ENCODE results near the gene SNX30.

DNA sequence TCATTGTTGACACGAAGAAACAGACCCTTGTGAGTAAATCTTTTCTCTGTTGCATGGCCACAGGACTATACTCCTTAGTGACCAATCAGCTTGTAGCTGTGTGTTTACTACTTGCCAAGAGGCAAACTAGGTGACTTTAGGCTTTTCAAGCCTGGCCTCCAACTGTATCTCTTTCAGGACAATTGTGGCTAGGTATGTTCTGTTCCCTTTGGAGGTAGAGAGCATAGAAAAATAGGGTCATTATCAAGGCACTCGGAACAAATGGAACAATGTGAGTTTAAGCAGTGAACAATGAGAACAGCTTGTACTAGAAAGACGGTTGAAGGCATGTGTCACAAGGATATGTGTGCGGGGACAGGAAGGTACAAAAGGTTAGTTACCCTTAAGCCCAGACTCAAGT lies 92.0 kb downstream of the SNX30 start:
- TF ChIP-seq CTCF (tag by site-specific recombination; IDR thresholded peaks at IDR 0.05) (no peak), ZNF433 (tag by site-specific recombination; IDR thresholded peaks at IDR 0.05; ENCODE audit: low read depth) (no peak), ZNF24 (tag by site-specific recombination; IDR thresholded peaks at IDR 0.05) (no peak), TCF7L2 (IDR thresholded peaks at IDR 0.05; ENCODE audit: borderline replicate concordance, low read depth, low read length) (no peak), YY1 (tag by site-specific recombination; IDR thresholded peaks at IDR 0.05) (no peak), ZNF239 (tag by site-specific recombination; IDR thresholded peaks at IDR 0.05) (no peak), ZNF302 (tag by site-specific recombination; IDR thresholded peaks at IDR 0.05; ENCODE audit: low read depth) (no peak), ZNF701 (tag by site-specific recombination; IDR thresholded peaks at IDR 0.05) (no peak), ZNF530 (tag by site-specific recombination; IDR thresholded peaks at IDR 0.05; ENCODE audit: low read depth) (no peak), ZBTB8A (tag by site-specific recombination; IDR thresholded peaks at IDR 0.05) (no peak), REST (tag by site-specific recombination; IDR thresholded peaks at IDR 0.05) (no peak), SP3 (tag by site-specific recombination; IDR thresholded peaks at IDR 0.05) (no peak)

All from HEK293 (cell line).